Lung (tissue), 12 donors: ENCODE results near the gene EPG5. TPM values are rescaled to one million over a fixed set of nuclear protein-coding genes. Genes with fewer than 3 reads are reported as not detected.

Experiments used
- ATAC-seq: fragments of 200-7000 bp; cut with Tn5 transposase; one replicate; pipeline ENCODE4 v1.9.1; 2020; ENCODE audit warnings: moderate number of reproducible peaks; ENCODE audit not compliant: insufficient read depth, low FRiP score
- DNase-seq, 3 donors: peaks; one replicate each; pipeline ENCODE4 v3.0.0-alpha.2; 2013 to 2017
- H3K27ac ChIP-seq, 2 donors: one replicate each; pipeline ENCODE4 v1.5.1; 2013; ENCODE audit warnings: mild to moderate bottlenecking in 2 of 2, moderate library complexity in 2 of 2, control low read depth in 1 of 2, inconsistent platforms in 1 of 2, low read depth in 1 of 2, low read length in 1 of 2
- H3K27me3 ChIP-seq, 3 donors: one replicate each; pipeline ENCODE4 v1.5.1; 2013; ENCODE audit warnings: low read length in 2 of 3; ENCODE audit not compliant: control insufficient read depth in 3 of 3, insufficient read depth in 3 of 3
- H3K36me3 ChIP-seq, 4 donors: one replicate each; pipeline ENCODE4 v1.5.1; 2013; ENCODE audit warnings: low read length in 4 of 4, mild to moderate bottlenecking in 1 of 4, moderate library complexity in 1 of 4; ENCODE audit not compliant: control insufficient read depth in 4 of 4, insufficient read depth in 4 of 4
- H3K4me1 ChIP-seq, 5 donors: one replicate each; pipeline ENCODE4 v1.5.1; 2013; ENCODE audit warnings: low read length in 5 of 5, mild to moderate bottlenecking in 2 of 5, moderate library complexity in 1 of 5; ENCODE audit not compliant: control insufficient read depth in 5 of 5, insufficient read depth in 5 of 5
- H3K4me3 ChIP-seq: one replicate; pipeline ENCODE4 v1.5.1; 2013; ENCODE audit warnings: mild to moderate bottlenecking, control low read depth, moderate library complexity
- H3K9ac ChIP-seq, 2 donors: one replicate each; pipeline ENCODE4 v1.5.1; 2013; ENCODE audit warnings: low read length in 2 of 2, control low read depth in 1 of 2; ENCODE audit not compliant: insufficient read depth in 1 of 2
- H3K9me3 ChIP-seq, 4 donors: one replicate each; pipeline ENCODE4 v1.5.1; 2013; ENCODE audit warnings: low read length in 3 of 4, mild to moderate bottlenecking in 1 of 4, moderate library complexity in 1 of 4; ENCODE audit not compliant: control insufficient read depth in 4 of 4, insufficient read depth in 3 of 4
- WGBS, 2 donors: extraction: QIAGEN DNeasy Blood & Tissue Kit; methylation state at CpG; one replicate each; pipeline ENCODE4 v1.1.7; 2013; 5-methylcytosine and 5-hydroxymethylcytosine counted together
- polyA plus RNA-seq, 2 donors: library from polyadenylated mRNA; stranded (reverse); fragments of 200-250 nt; gene quantifications; one replicate each; pipeline ENCODE4 v1.2.1, GENCODE V29; 2013
- total RNA-seq, 2 donors: library from RNA; depleted of rRNA in 1 of 2; stranded (reverse); fragments of >200 nt in 1 of 2; gene quantifications; one replicate each; pipeline ENCODE4 v1.2.1, GENCODE V29; 2014 to 2021
- TF ChIP-seq, protein P1 (sequence below): IDR thresholded peaks from 2 replicates; pipeline ENCODE4 v1.5.1; 2012; ENCODE audit warnings: mild to moderate bottlenecking; ENCODE audit errors: control extremely low read depth, extremely low read depth
- donor health status: control.
- donor health status: control.
- donor health status: Bipolar disorder and iron deficiency.
- donor health status: healthy.
- donor health status: DM: yes; HTN: yes; CAD: no.

EPG5 gene
- total and polyA plus RNA-seq, 4 donors: 7.0 to 64.5 (median 20.9) TPM

DNA sequence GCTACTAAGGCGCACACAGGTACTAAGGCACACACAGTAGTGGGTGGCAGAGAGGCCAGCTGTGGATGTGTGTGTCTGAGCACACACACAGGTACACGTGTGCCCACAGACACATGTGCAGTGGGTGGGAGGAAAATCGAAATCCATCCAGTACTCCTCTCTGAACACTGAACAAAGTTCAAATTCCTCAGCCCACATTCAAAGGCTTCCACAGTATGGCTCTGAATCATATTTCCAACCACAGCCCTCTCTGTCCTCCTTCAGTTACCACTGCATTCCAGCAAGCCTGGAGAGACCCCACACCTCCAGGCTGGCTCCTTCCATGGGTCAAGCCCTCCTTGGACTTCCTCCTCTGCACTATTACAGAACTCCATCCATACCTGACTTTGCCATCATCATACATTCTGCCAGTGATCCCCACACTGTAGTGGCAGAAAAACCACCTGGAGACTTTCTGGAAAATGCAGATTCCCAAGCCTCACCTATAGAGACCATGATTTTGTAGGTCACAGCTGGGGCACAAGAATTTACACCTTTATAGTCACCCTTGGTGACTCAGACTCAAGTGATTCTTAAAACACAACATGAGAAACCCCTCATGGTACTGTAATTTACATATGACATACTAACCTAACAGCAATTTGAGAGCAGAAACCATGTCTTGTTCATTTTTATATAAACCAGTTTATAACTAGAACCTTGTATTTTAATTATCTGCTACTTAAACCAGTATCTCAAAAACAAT, 31.4 kb downstream of the EPG5 start:
- 85 to 93% methylated on average over 3 of the region's 3 CpGs for WGBS, 2 donors
- Histone ChIP-seq H3K9ac (no peak overlapping the region), H3K4me3 (no peak overlapping the region), H3K27ac (no peak overlapping the region), H3K36me3 (peaks cover 21 to 38% (median 31%) of the 10 kb centered on the region in 4 donors), H3K4me1 (no peaks in the 10 kb centered on the region), H3K9me3 (no peaks in the 10 kb centered on the region), H3K27me3 (no peaks in the 10 kb centered on the region)
- no peak for ATAC-seq
- DNase-seq: no peak
- TF ChIP-seq, protein P1, sequence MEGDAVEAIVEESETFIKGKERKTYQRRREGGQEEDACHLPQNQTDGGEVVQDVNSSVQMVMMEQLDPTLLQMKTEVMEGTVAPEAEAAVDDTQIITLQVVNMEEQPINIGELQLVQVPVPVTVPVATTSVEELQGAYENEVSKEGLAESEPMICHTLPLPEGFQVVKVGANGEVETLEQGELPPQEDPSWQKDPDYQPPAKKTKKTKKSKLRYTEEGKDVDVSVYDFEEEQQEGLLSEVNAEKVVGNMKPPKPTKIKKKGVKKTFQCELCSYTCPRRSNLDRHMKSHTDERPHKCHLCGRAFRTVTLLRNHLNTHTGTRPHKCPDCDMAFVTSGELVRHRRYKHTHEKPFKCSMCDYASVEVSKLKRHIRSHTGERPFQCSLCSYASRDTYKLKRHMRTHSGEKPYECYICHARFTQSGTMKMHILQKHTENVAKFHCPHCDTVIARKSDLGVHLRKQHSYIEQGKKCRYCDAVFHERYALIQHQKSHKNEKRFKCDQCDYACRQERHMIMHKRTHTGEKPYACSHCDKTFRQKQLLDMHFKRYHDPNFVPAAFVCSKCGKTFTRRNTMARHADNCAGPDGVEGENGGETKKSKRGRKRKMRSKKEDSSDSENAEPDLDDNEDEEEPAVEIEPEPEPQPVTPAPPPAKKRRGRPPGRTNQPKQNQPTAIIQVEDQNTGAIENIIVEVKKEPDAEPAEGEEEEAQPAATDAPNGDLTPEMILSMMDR: no peak

DNA sequence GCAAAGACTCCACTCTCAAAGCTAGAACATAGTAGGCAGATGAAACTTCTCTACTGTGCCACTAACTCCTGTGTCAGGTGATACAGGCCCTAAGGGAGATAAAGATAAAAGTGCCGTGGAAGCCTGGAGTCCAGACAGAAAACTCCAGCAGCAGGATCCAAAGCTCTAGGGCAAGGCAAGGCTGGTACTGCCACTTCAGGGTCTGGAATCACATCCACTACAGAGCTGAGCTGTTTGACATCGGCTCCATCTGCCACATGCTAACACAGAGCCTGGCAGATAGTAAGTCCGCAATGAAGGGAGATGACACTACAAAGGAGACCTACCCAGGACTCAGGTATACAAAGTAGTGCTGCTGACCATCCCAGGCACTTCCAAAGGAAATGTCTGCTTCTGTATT, 34.4 kb downstream of the EPG5 start:
- Histone ChIP-seq H3K4me3 (no peak overlapping the region), H3K9me3 (no peaks in the 10 kb centered on the region), H3K27me3 (no peaks in the 10 kb centered on the region), H3K36me3 (peaks cover 16 to 28% (median 20%) of the 10 kb centered on the region in 4 donors), H3K27ac (peak overlapping the region in 1 of 2 donors; percentile 51), H3K4me1 (peaks cover 0 to 4% (median 0%) of the 10 kb centered on the region in 5 donors), H3K9ac (no peak overlapping the region)
- 90 to 91% methylated on average over 3 of the region's 3 CpGs for WGBS, 2 donors
- DNase-seq (no peak), ATAC-seq (no peak)
- TF ChIP-seq, protein P1: no peak

DNA sequence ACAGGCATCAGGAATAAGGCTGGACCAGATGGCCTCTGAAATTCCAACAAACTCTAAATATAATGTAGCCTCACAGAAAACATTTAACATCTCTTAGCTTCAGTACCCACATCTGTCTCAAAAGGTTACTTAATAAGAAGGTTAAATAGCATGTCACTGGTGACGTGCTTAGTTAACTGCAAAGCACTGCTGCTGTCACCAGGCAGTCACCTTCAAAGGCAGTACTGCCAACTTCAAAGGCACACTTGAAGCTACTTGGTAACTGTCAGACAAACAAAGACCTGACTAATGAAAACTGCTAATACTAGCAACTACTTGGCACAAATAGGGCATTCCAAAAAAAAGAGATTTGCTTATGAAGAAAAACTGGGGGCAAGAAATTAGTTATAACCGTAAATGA, 36.2 kb downstream of the EPG5 start:
- ATAC-seq: no peak
- Histone ChIP-seq H3K4me3 (no peak overlapping the region), H3K36me3 (peaks cover 16 to 29% (median 23%) of the 10 kb centered on the region in 4 donors), H3K27ac (peak overlapping the region in 1 of 2 donors; percentile 60), H3K9ac (no peak overlapping the region), H3K9me3 (no peaks in the 10 kb centered on the region), H3K27me3 (no peaks in the 10 kb centered on the region), H3K4me1 (peaks cover 0 to 6% (median 0%) of the 10 kb centered on the region in 5 donors)
- WGBS, 2 donors: 67 to 85% methylated on average over 2 of the region's 2 CpGs
- TF ChIP-seq, protein P1: no peak
- peak; percentile 19 to 61 (median 29) for DNase-seq
